Esophagus squamous epithelium (tissue), 5 donors: Measurements from ENCODE around the gene VPS37B. TPM values are rescaled to one million over a fixed set of nuclear protein-coding genes. Genes with fewer than 3 reads are reported as not detected.
A peak's percentile ranks its signal among the peaks of the same experiment; 100 is the strongest.

Experiments used
- DNase-seq: peaks from one replicate; lab custom pipeline; 2025; lab: John Stamatoyannopoulos, UW
- H3K27ac ChIP-seq, 4 donors: fragments of 200-600 bp; sonication (generic); one replicate each; pipeline ENCODE4 v1.5.1; 2016 to 2019; ENCODE audit warnings: mild to moderate bottlenecking in 1 of 4
- H3K27me3 ChIP-seq, 4 donors: fragments of 200-600 bp; sonication (generic); 1 replicate in 3 of 4; 2 replicates in 1 of 4; pipeline versions ENCODE4 v1.5.1 to v1.6.0; 2017 to 2021; ENCODE audit warnings: antibody characterized with exemption in 1 of 4
- H3K36me3 ChIP-seq, 3 donors: fragments of 200-600 bp; sonication (generic); one replicate each; pipeline ENCODE4 v1.5.1; 2016 to 2019
- H3K4me1 ChIP-seq, 3 donors: fragments of 200-600 bp; sonication (generic); one replicate each; pipeline ENCODE4 v1.5.1; 2017 to 2019
- H3K4me3 ChIP-seq, 4 donors: fragments of 200-600 bp; sonication (generic); 1 replicate in 3 of 4; 2 replicates in 1 of 4; pipeline ENCODE4 v1.5.1; 2016 to 2019; ENCODE audit warnings: mild to moderate bottlenecking in 2 of 4, moderate library complexity in 1 of 4
- H3K9me3 ChIP-seq, 3 donors: fragments of 200-600 bp; sonication (generic); one replicate each; pipeline ENCODE4 v1.5.1; 2016 to 2019
- CTCF ChIP-seq, 6 experiments: fragments of 450-650 bp in 4 of 6; fragments of 200-600 bp in 2 of 6; sonication (generic) in 2 of 6; IDR thresholded peaks; one replicate each; pipeline ENCODE4 v1.5.1; 2016 to 2019; ENCODE audit warnings: antibody characterized with exemption in 6 of 6, mild to moderate bottlenecking in 4 of 6, moderate library complexity in 4 of 6
- POLR2A ChIP-seq, 4 donors: fragments of 450-650 bp; IDR thresholded peaks; one replicate each; pipeline ENCODE4 v1.6.1; 2017; ENCODE audit warnings: antibody characterized with exemption in 4 of 4, mild to moderate bottlenecking in 4 of 4, moderate library complexity in 3 of 4
- WGBS, 2 donors: methylation state at CpG; one replicate each; pipeline ENCODE4 v1.1.5; 2018; 5-methylcytosine and 5-hydroxymethylcytosine counted together
- intact Hi-C: fragments of 100-400 bp; cut with DNase I; formaldehyde crosslinking; loops from one replicate; pipeline ENCODE4 v1.15.0; 2022
- total RNA-seq, 4 donors: library from RNA; depleted of rRNA; stranded (reverse); fragments of >200 nt; gene quantifications; one replicate each; pipeline ENCODE4 v1.1.0, GENCODE V29; 2016
- donor health status: DM: yes; HTN: yes; CAD: no.

VPS37B gene
- total RNA-seq, 4 donors from 2014 or later, result 41.1 to 85.7 (median 69.5) TPM

- no peaks in the 10 kb centered on the region for H3K27me3 ChIP-seq
- no peaks in the 10 kb centered on the region for H3K9me3 ChIP-seq
- H3K4me1 ChIP-seq, result peaks cover 5 to 54% (median 27%) of the 10 kb centered on the region in 3 donors
- DNase-seq, result no peak
- peak overlapping the region in 3 of 4 donors; percentile 44 to 66 (median 55) for H3K27ac ChIP-seq
- TF ChIP-seq CTCF (IDR thresholded peaks at IDR 0.05), result no peak
- no peak for TF ChIP-seq POLR2A (IDR thresholded peaks at IDR 0.05)
- 73 to 80% methylated on average over 1 to 4 of the region's 20 CpGs for WGBS, 2 donors
- intact Hi-C loops, result no loop called here
- H3K4me3 ChIP-seq, result no peak overlapping the region
- peaks cover 0 to 82% (median 13%) of the 10 kb centered on the region in 3 donors for H3K36me3 ChIP-seq
These were observed 33.8 kb downstream of the VPS37B start for GRCh38 chr12:122862110-122862634.

DNA sequence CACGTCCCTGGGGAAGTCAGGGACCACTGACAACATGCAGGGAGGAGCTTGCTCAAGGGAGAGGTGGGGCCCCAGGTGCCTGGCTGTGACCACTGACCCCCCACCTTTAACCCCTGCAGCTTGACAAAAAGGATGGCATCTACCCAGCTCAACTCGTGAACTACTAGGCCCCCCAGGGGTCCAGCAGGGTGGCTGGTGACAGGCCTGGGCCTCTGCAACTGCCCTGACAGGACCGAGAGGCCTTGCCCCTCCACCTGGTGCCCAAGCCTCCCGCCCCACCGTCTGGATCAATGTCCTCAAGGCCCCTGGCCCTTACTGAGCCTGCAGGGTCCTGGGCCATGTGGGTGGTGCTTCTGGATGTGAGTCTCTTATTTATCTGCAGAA is 34.3 kb downstream of the VPS37B start:
- Histone ChIP-seq H3K36me3 (peaks cover 5 to 82% (median 9%) of the 10 kb centered on the region in 3 donors), H3K27ac (peak overlapping the region in 3 of 4 donors; percentile 44 to 72 (median 55)), H3K9me3 (no peaks in the 10 kb centered on the region), H3K4me3 (no peak overlapping the region), H3K4me1 (peaks cover 5 to 48% (median 27%) of the 10 kb centered on the region in 3 donors), H3K27me3 (no peaks in the 10 kb centered on the region)
- TF ChIP-seq CTCF (IDR thresholded peaks at IDR 0.05) (no peak), POLR2A (IDR thresholded peaks at IDR 0.05) (no peak)
- DNase-seq, result no peak
- 61% methylated on average over 4 of the region's 5 CpGs; no CpG with 5 or more reads in 1 of the 2 donors for WGBS, 2 donors
- intact Hi-C loops, result loop anchor here (2.0 kb wide), 1 partner anchor 91 kb away; no protein-coding TSS in a partner anchor

GRCh38 chr12:122860854-122861586 is 34.9 kb downstream of the VPS37B start:
- no peaks in the 10 kb centered on the region for H3K9me3 ChIP-seq
- peaks cover 5 to 48% (median 27%) of the 10 kb centered on the region in 3 donors for H3K4me1 ChIP-seq
- H3K36me3 ChIP-seq, result peaks cover 5 to 82% (median 9%) of the 10 kb centered on the region in 3 donors
- DNase-seq, result no peak
- no peaks in the 10 kb centered on the region for H3K27me3 ChIP-seq
- TF ChIP-seq POLR2A (IDR thresholded peaks at IDR 0.05), result no peak
- TF ChIP-seq CTCF (IDR thresholded peaks at IDR 0.05), result no peak
- H3K4me3 ChIP-seq, result no peak overlapping the region
- peak overlapping the region; percentile 3 to 72 (median 49) for H3K27ac ChIP-seq
- WGBS, 2 donors, result 75% methylated on average over 15 of the region's 23 CpGs; no CpG with 5 or more reads in 1 of the 2 donors
- intact Hi-C loops, result loop anchor here (2.0 kb wide), 1 partner anchor 92 kb away; no protein-coding TSS in a partner anchor

DNA sequence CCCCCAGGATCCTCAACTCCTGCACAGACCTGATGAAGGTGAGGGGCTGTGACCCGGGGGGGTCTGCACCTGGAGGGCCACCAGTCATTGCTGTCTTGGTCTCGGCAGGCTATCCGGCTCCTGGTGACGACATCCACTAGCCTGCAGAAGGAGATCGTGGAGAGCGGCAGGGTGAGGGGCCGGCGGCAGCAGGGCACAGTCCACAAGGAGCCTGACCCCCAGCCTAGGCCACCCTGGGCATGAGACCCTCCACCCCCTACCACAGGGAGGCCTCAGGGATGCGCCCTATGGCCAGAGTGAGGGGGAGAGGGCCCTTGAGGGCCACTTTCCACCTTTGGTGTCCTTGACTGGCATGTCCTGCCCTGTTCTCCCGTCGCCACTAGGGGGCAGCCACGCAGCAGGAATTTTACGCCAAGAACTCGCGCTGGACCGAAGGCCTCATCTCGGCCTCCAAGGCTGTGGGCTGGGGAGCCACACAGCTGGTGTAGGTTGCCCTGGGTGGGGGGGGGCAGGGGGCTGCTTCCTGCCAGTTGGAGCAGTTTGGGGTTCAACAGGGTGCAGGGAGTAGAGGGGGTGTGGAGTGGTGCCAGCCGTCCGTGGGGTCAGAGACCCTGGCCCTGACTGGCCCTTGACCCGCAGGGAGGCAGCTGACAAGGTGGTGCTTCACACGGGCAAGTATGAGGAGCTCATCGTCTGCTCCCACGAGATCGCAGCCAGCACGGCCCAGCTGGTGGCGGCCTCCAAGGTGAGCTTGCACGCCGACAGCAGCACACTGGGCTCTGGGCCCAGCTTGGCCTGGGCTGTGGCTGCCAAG is 35.7 kb downstream of the VPS37B start:
- Histone ChIP-seq H3K27me3 (no peaks in the 10 kb centered on the region), H3K27ac (peak overlapping the region; percentile 3 to 72 (median 44)), H3K9me3 (no peaks in the 10 kb centered on the region), H3K4me1 (peaks cover 5 to 48% (median 27%) of the 10 kb centered on the region in 3 donors), H3K36me3 (peaks cover 5 to 82% (median 14%) of the 10 kb centered on the region in 3 donors), H3K4me3 (no peak overlapping the region)
- DNase-seq, result no peak
- TF ChIP-seq CTCF (IDR thresholded peaks at IDR 0.05), result peak; percentile 94 to 98 (median 96)
- TF ChIP-seq POLR2A (IDR thresholded peaks at IDR 0.05), result no peak
- 42 to 60% methylated on average over 1 to 6 of the region's 28 CpGs for WGBS, 2 donors
- intact Hi-C loops, result loop anchor here (2.0 kb wide), 1 partner anchor 93 kb away; no protein-coding TSS in a partner anchor
